Measurements from ENCODE around the gene ABHD5.

ABHD5 gene

DNA sequence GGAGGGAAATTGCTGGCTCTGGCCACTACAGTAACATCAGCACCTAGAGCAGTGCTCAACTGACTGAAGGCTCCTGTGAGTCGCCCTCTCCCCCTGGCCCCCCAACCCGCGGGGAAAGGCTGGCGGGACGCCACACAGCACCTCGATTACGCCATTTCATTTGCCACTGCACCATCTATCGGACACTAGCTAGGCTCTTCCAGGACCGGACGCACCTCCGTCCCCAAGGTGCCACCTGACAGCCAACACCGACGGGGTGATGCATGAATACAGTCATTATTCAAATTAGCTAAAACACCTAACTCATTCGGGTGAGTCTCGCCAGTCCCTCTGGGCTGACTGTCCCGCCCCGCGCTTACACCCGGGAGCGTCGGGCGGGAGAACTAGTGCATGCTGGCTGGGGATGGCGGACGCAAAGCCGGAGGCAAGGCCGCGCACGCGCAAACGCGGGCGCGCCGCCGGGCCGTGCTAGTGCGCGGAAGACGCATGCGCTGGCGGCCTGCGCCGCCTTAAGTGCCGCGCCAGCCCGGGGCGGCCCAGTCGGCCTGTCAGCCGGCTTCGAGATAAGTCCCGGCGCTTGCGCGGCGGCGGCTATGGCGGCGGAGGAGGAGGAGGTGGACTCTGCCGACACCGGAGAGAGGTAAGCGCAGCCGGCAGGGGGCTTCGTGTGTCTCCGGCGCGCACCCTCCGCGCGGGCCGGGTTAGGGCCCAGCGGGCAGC lies at the start of gene ABHD5:
Gene ABHD5 (plus strand): TSS at position 539 of the 720 bp plus-strand sequence. CDS start 55 bp downstream, at position 594.
- peak; percentile 97 for DNase-seq
- Histone ChIP-seq H3K9ac (ENCODE audit: low read length) (peak within 1 kb of the TSS; percentile 80), H3F3A (ENCODE audit: insufficient read depth, low read length) (peaks cover 20% of the 10 kb centered on the region), H3K27me3 (replicated peaks; ENCODE audit: insufficient read depth, low read length) (no peaks in the 10 kb centered on the region), H3K4me3 (ENCODE audit: low read length) (peak within 1 kb of the TSS; percentile 69), H3K36me3 (replicated peaks; ENCODE audit: insufficient read depth, low read length) (no peaks in the 10 kb centered on the region), H3K9me2 (replicated peaks; ENCODE audit: insufficient read depth, low read length) (no peaks in the 10 kb centered on the region), H3K4me1 (ENCODE audit: low read length) (peaks cover 15% of the 10 kb centered on the region), H3K79me2 (ENCODE audit: low read length) (peaks cover 39% of the 10 kb centered on the region), H2AFZ (ENCODE audit: low read length) (peak within 1 kb of the TSS; percentile 79), H3K27ac (ENCODE audit: low read length) (peak within 1 kb of the TSS; percentile 82), H3K4me2 (ENCODE audit: low read depth, low read length) (peak within 1 kb of the TSS; percentile 79), H4K20me1 (ENCODE audit: insufficient read depth, low read length) (no peaks in the 10 kb centered on the region), H3K9me3 (replicated peaks; ENCODE audit: insufficient read depth, low read length) (no peaks in the 10 kb centered on the region)
- TF ChIP-seq EZH2phosphoT487 (IDR thresholded peaks at IDR 0.05; ENCODE audit: low read length) = no peak
- TF ChIP-seq, protein P1, sequence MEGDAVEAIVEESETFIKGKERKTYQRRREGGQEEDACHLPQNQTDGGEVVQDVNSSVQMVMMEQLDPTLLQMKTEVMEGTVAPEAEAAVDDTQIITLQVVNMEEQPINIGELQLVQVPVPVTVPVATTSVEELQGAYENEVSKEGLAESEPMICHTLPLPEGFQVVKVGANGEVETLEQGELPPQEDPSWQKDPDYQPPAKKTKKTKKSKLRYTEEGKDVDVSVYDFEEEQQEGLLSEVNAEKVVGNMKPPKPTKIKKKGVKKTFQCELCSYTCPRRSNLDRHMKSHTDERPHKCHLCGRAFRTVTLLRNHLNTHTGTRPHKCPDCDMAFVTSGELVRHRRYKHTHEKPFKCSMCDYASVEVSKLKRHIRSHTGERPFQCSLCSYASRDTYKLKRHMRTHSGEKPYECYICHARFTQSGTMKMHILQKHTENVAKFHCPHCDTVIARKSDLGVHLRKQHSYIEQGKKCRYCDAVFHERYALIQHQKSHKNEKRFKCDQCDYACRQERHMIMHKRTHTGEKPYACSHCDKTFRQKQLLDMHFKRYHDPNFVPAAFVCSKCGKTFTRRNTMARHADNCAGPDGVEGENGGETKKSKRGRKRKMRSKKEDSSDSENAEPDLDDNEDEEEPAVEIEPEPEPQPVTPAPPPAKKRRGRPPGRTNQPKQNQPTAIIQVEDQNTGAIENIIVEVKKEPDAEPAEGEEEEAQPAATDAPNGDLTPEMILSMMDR (IDR thresholded peaks at IDR 0.05; ENCODE audit: low read length) = peak; percentile 30

GRCh38 chr3:43641306-43642114 lies 49.2 kb upstream of the ABHD5 start:
- no peak for DNase-seq
- no peak overlapping the region for H2AFZ ChIP-seq (ENCODE audit: low read length)

GRCh38 chr3:43644443-43644842 lies 46.3 kb upstream of the ABHD5 start:
- no peak for DNase-seq

More at GRCh38 chr3:43641306-43642114, 49.2 kb upstream of the ABHD5 start:
- TF ChIP-seq, protein P1 (IDR thresholded peaks at IDR 0.05; ENCODE audit: low read length) = no peak
- TF ChIP-seq EZH2phosphoT487 (IDR thresholded peaks at IDR 0.05; ENCODE audit: low read length) = no peak
- TF ChIP-seq EZH2 (optimal IDR thresholded peaks at IDR 0.05; ENCODE audit: low read depth, low read length) = no peak
- Histone ChIP-seq H3K9me3 (replicated peaks; ENCODE audit: insufficient read depth, low read length) (no peaks in the 10 kb centered on the region), H3K4me3 (ENCODE audit: low read length) (no peak overlapping the region), H3K36me3 (replicated peaks; ENCODE audit: insufficient read depth, low read length) (no peaks in the 10 kb centered on the region), H3K9me2 (replicated peaks; ENCODE audit: insufficient read depth, low read length) (no peaks in the 10 kb centered on the region), H3K79me2 (ENCODE audit: low read length) (no peaks in the 10 kb centered on the region), H3K4me2 (ENCODE audit: low read depth, low read length) (no peak overlapping the region), H3K4me1 (ENCODE audit: low read length) (peaks cover 13% of the 10 kb centered on the region), H3K27me3 (replicated peaks; ENCODE audit: insufficient read depth, low read length) (no peaks in the 10 kb centered on the region), H4K20me1 (ENCODE audit: insufficient read depth, low read length) (no peaks in the 10 kb centered on the region), H3K9ac (ENCODE audit: low read length) (no peak overlapping the region), H3K27ac (ENCODE audit: low read length) (no peak overlapping the region), H3F3A (ENCODE audit: insufficient read depth, low read length) (no peaks in the 10 kb centered on the region)

More at GRCh38 chr3:43644443-43644842, 46.3 kb upstream of the ABHD5 start:
- no peaks in the 10 kb centered on the region for H3K79me2 ChIP-seq (ENCODE audit: low read length)
- H3K9me3 ChIP-seq (replicated peaks; ENCODE audit: insufficient read depth, low read length) = no peaks in the 10 kb centered on the region
- no peaks in the 10 kb centered on the region for H3K9me2 ChIP-seq (replicated peaks; ENCODE audit: insufficient read depth, low read length)
- no peaks in the 10 kb centered on the region for H4K20me1 ChIP-seq (ENCODE audit: insufficient read depth, low read length)
- H3K9ac ChIP-seq (ENCODE audit: low read length) = no peak overlapping the region
- no peaks in the 10 kb centered on the region for H3K27me3 ChIP-seq (replicated peaks; ENCODE audit: insufficient read depth, low read length)
- H2AFZ ChIP-seq (ENCODE audit: low read length) = no peak overlapping the region
- H3F3A ChIP-seq (ENCODE audit: insufficient read depth, low read length) = no peaks in the 10 kb centered on the region
- H3K4me3 ChIP-seq (ENCODE audit: low read length) = no peak overlapping the region
- no peaks in the 10 kb centered on the region for H3K36me3 ChIP-seq (replicated peaks; ENCODE audit: insufficient read depth, low read length)
- no peaks in the 10 kb centered on the region for H3K4me1 ChIP-seq (ENCODE audit: low read length)
- TF ChIP-seq EZH2 (optimal IDR thresholded peaks at IDR 0.05; ENCODE audit: low read depth, low read length) = no peak
- TF ChIP-seq, protein P1 (IDR thresholded peaks at IDR 0.05; ENCODE audit: low read length) = no peak
- TF ChIP-seq EZH2phosphoT487 (IDR thresholded peaks at IDR 0.05; ENCODE audit: low read length) = no peak
- H3K27ac ChIP-seq (ENCODE audit: low read length) = no peak overlapping the region
- H3K4me2 ChIP-seq (ENCODE audit: low read depth, low read length) = no peak overlapping the region

All from MM.1S (cell line).